WTC11 (cell line): Measurements from ENCODE around the gene GGCX.

Source experiments
- IRF2 ChIP-seq: sonication (generic); formaldehyde crosslinking; IDR thresholded peaks from 2 replicates; pipeline ENCODE4 v1.8.0; 2022; ENCODE audit warnings: low read depth, missing genetic modification reagents, borderline replicate concordance
- TCF7 ChIP-seq: sonication (generic); formaldehyde crosslinking; IDR thresholded peaks from 2 replicates; pipeline ENCODE4 v1.8.0; 2022; ENCODE audit warnings: mild to moderate bottlenecking, low read depth, missing genetic modification reagents, moderate library complexity
- TEAD4 ChIP-seq: sonication (generic); formaldehyde crosslinking; IDR thresholded peaks from 2 replicates; pipeline ENCODE4 v1.8.0; 2022; ENCODE audit warnings: mild to moderate bottlenecking, missing genetic modification reagents

DNA sequence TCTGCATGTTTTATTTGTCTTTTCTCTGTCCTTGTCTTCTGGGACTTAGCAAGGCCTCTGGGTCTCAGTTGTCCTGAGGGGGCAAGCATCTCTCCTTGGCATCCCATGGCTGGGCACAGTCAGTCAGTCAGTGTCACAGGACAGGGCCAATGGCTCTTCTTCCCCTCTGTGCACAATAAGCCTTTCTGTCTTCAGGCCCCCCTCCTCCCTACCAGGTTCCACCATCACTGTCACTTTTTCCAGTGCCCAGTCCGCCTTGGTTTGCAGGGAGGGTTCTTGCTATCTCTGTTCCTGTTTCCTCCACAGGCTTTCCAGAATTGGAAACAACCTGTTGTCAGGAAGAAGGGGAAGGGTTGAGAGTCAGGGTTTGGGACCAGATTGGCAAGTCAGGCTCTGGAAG is 21.2 kb upstream of the GGCX start:
- TF ChIP-seq IRF2 (no peak), TEAD4 (CRISPR knock-in tag) (no peak), TCF7 (no peak)
